Panc1 (cell line): ENCODE results near the gene COPS8. TPM values are rescaled to one million over a fixed set of nuclear protein-coding genes. Genes with fewer than 3 reads are reported as not detected.

ENCODE experiments used
- ATAC-seq: fragments of 200-7000 bp; cut with Tn5 transposase; 2 replicates; pipeline ENCODE4 v1.9.1; 2020; ENCODE audit warnings: mild to moderate bottlenecking, moderate library complexity
- BruUV-seq: library from RNA; stranded (reverse); fragments of 400-500 nt; replicated peaks from 2 replicates; lab custom pipeline; 2021; lab: Mats Ljungman, UMichigan
- CTCF ChIA-PET: fragments of 300-600 bp; sonication (Branson Sonifier 250); formaldehyde crosslinking; loops from one replicate; lab custom pipeline; 2022; ENCODE audit warnings: antibody characterized with exemption; lab: Charles Lee
- POLR2A ChIA-PET: fragments of 300-600 bp; sonication (Branson Sonifier 250); formaldehyde crosslinking; loops from one replicate; lab custom pipeline; 2022; ENCODE audit warnings: antibody characterized with exemption; lab: Charles Lee
- DNase-seq: peaks from one replicate; pipeline ENCODE4 v3.0.0-alpha.2; 2010; ENCODE audit warnings: low read depth, low spot score
- H3K27ac ChIP-seq: 2 replicates; pipeline ENCODE4 v1.5.1; 2011; ENCODE audit warnings: mild to moderate bottlenecking, low read length, inconsistent platforms
- H3K27me3 ChIP-seq: fragments of 200-500 bp; sonication (Bioruptor generic); 2 replicates; pipeline ENCODE4 v1.6.0; 2014; ENCODE audit warnings: low read length, inconsistent platforms; ENCODE audit not compliant: control insufficient read depth, insufficient read depth
- H3K36me3 ChIP-seq: fragments of 200-500 bp; sonication (Bioruptor generic); 2 replicates; pipeline ENCODE4 v1.5.1; 2014; ENCODE audit warnings: inconsistent platforms, mild to moderate bottlenecking, low read length, moderate library complexity; ENCODE audit not compliant: control insufficient read depth, insufficient read depth
- H3K4me1 ChIP-seq: 2 replicates; pipeline ENCODE4 v1.5.1; 2011; ENCODE audit warnings: inconsistent platforms, mild to moderate bottlenecking, low read length, moderate library complexity; ENCODE audit not compliant: control insufficient read depth, insufficient read depth
- H3K4me3 ChIP-seq, 2 experiments: 2 replicates each; pipeline ENCODE4 v1.5.1; 2011 to 2012; ENCODE audit warnings: low read depth in 2 of 2, low read length in 2 of 2, mild to moderate bottlenecking in 2 of 2, inconsistent platforms in 1 of 2, moderate library complexity in 1 of 2
- H3K9me3 ChIP-seq: fragments of 200-500 bp; sonication (Bioruptor generic); 2 replicates; pipeline ENCODE4 v1.5.1; 2014; ENCODE audit warnings: low read depth, mild to moderate bottlenecking, inconsistent platforms, low read length, moderate library complexity; ENCODE audit not compliant: control insufficient read depth, insufficient read depth
- CTCF ChIP-seq: fragments of 450-650 bp; IDR thresholded peaks from 2 replicates; pipeline ENCODE4 v1.5.1; 2017; ENCODE audit warnings: mild to moderate bottlenecking
- POLR2AphosphoS5 ChIP-seq: IDR thresholded peaks from 2 replicates; pipeline ENCODE4 v1.6.1; 2012; ENCODE audit warnings: mild to moderate bottlenecking, low read depth, low read length, moderate library complexity
- REST ChIP-seq, 2 experiments: IDR thresholded peaks; 2 replicates each; pipeline ENCODE4 v1.6.1; 2011 to 2012; ENCODE audit warnings: low read depth in 2 of 2, control low read depth in 1 of 2, low read length in 1 of 2, mild to moderate bottlenecking in 1 of 2, moderate library complexity in 1 of 2; ENCODE audit not compliant: insufficient read depth in 1 of 2
- SIN3A ChIP-seq: IDR thresholded peaks from 2 replicates; pipeline ENCODE4 v1.6.1; 2012; ENCODE audit warnings: low read depth, mild to moderate bottlenecking, low read length, moderate library complexity, borderline replicate concordance; ENCODE audit not compliant: insufficient read depth
- TCF7L2 ChIP-seq: IDR thresholded peaks from 2 replicates; pipeline ENCODE4 v1.6.1; 2011; ENCODE audit warnings: mild to moderate bottlenecking, low read depth, low read length, inconsistent platforms
- in situ Hi-C: cut with HindIII; loops from 2 replicates; pipeline ENCODE4 v1.10.0; 2016; ENCODE audit warnings: low sequenced_read_pairs, low pct_unique_long_range_greater_than_20kb
- intact Hi-C: fragments of 100-400 bp; cut with micrococcal nuclease; formaldehyde crosslinking; loops from one replicate; pipeline ENCODE4 v1.10.0; 2022; ENCODE audit not compliant: unreplicated experiment
- total RNA-seq: library from RNA; stranded (reverse); gene quantifications from one replicate; pipeline ENCODE4 v1.2.1, GENCODE V29; 2021; ENCODE audit not compliant: unreplicated experiment

The COPS8 gene
- total RNA-seq, 1 experiment from 2014 or later, result 57.9 TPM

GRCh38 chr2:237092506-237092905, 6.8 kb downstream of the COPS8 start:
- intact Hi-C loops, result loop anchor here (2.0 kb wide), 1 partner anchor 480 kb away; no protein-coding TSS in a partner anchor
- POLR2A ChIA-PET, result no interaction called here
- CTCF ChIA-PET, result interaction anchor here (1.0 kb wide), 1 partner anchor 479 kb away, joined by 3 read pairs; no protein-coding TSS in a partner anchor
- Histone ChIP-seq H3K4me3 (no peak overlapping the region), H3K9me3 (no peaks in the 10 kb centered on the region), H3K4me1 (peaks cover 28% of the 10 kb centered on the region), H3K36me3 (peaks cover 37% of the 10 kb centered on the region), H3K27ac (peak overlapping the region; percentile 67; the same call in 1 of the 2 replicates), H3K27me3 (no peaks in the 10 kb centered on the region)
- BruUV-seq, result no TSS peak
- no peak for TF ChIP-seq SIN3A
- no peak for TF ChIP-seq POLR2AphosphoS5
- no peak for TF ChIP-seq CTCF
- no peak for TF ChIP-seq TCF7L2
- no peak for TF ChIP-seq REST (IDR thresholded peaks at IDR 0.05; ENCODE audit: insufficient read depth in 1 of 2, low read depth in 2 of 2, low read length in 1 of 2)
- no peak for DNase-seq
- 0 out of 2 replicates have a peak, but pooled peaks have one; percentile 44 for ATAC-seq
- in situ Hi-C loops, result no loop called here

GRCh38 chr2:237092920-237093781, 7.5 kb downstream of the COPS8 start:
- in situ Hi-C loops (no loop called here), intact Hi-C loops (loop anchor here (2.0 kb wide), 1 partner anchor 480 kb away; no protein-coding TSS in a partner anchor)
- CTCF ChIA-PET, result interaction anchor here (0.5 to 1.0 kb wide), 3 partner anchors 479 to 1170 kb away, joined by 3 read pairs; no protein-coding TSS in a partner anchor
- Histone ChIP-seq H3K4me3 (no peak overlapping the region), H3K9me3 (no peaks in the 10 kb centered on the region), H3K27ac (peak overlapping the region; percentile 67), H3K36me3 (peaks cover 36% of the 10 kb centered on the region), H3K27me3 (no peaks in the 10 kb centered on the region), H3K4me1 (peaks cover 22% of the 10 kb centered on the region)
- peak; percentile 82 for ATAC-seq
- DNase-seq, result peak; percentile 25
- POLR2A ChIA-PET, result no interaction called here
- TF ChIP-seq REST (IDR thresholded peaks at IDR 0.05; ENCODE audit: insufficient read depth in 1 of 2, low read depth in 2 of 2, low read length in 1 of 2) (no peak), SIN3A (no peak), CTCF (peak; percentile 71), POLR2AphosphoS5 (no peak), TCF7L2 (no peak)
- BruUV-seq, result no TSS peak
